OCI-M1 (cell line): Measurements from ENCODE around the gene SNAP47.

Experiments used
- DNase-seq: peaks from one replicate; lab custom pipeline; 2025; lab: John Stamatoyannopoulos, UW

The SNAP47 gene

DNA sequence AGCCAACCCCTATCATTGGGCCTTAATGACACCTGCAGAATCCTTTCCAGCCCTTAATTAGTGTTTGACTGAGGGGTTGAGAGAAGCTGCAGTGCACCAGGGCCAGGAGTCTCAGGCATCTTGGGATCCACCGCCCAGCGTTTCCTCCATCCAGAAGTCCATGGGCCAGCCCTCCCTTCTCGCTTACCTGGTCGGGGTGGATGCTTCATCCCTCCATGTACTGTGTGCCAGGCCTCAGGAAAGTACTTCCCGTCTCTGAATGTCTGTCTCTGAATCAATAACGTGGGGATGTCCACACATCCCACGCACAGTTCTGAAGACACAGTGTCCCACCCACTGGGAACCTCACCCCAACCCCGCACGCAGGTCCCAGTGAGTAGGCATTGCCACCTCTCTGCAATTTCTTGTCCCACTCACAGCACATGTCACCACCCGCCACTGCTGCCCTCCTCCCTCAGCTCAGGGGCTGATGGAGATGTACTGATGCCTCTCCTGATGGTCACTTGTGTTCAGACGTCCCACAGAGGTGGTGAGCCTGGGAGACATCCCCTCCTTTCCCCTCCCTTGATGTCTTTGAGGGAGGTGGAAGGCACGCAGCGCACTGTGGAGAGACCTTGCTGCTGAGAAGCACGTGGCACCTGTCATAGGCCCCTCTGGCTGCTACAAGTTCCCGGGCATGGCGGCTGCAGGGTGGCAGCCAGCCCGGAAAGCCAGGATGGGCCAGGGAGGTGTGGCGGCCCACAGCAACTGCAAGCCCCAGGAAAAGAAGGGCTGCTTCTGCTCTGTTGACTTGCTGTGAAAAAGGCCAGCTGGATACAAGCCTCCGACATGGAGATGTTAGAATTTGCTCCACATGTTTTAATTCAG, 50.8 kb downstream of the SNAP47 start:
- DNase-seq = no peak

DNA sequence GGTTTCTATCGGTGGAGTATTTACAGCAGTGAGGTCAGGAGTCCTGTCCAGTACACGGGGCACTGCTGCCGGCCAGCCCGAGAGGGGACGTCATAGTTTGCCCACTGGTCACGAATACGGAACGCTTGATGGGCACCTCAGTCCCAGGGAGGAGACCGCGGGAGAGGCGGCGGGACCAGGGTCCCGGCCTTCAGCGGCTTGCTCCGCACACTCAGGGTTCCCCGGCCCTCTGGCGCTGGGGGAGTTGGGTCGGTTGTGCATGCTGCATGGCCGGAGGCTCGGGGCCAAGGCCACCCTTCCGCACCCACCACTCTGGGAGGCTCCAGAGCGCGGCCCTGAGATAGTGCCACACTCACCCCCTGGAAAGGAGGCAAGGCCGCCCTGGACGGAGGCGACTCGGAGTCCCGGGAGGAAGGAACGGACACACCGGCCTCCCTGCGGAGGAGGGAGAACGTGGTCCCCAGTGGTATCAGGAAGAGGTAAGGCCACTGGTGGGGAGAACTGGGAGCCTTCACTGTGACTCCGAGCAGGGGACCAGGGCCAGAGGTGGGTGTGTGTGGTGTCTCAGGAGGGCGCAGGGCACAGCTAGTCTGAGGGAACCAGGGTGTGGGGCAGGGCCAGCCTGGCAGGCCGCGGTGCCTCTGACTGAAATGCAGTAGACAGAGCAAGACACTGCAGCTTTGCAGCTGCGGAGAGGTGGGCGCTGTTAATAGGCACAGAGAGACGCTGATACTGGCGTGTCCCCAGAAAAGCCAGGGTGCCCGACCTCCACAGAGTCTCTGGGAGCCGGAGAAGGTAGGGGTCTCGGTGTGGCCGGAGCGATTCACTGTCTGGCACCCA, 51.7 kb downstream of the SNAP47 start:
- DNase-seq = no peak

DNA sequence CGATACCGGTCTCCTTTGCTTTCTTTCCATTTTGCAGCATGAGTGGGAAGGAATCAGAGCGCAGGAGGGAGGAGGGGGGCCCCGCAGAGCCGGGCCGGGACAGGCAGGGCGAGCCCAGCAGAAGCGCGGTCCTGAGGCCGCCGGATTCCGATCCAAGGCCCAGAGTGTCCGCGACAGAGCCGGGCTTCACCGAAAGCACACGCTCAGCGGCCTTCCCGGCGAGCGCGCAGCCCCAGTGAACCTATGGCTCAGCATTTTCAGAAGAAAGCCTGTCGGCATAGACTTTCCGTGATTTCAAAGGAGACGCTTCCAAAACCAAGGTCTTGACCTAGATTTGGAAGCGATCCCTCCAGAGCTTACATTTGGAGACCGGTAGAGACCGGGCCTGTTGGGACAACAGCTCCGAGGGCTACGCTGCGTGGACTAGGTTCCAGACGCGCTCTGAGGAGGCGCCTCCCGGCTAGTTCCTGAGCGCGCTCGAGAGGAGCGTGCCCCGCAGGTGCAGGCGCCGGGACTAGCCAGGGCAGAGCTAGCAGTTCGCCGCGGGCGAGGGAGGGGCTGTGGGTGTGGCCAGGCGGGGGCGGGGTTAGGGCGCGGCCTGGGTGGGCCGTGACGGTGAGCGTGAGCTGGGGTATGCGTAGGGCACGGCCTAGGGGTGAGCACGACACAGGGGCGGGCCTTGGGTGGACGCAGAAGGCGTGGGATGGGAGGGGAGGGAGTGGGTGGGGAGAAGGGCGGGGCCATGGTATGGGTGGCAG, 52.5 kb downstream of the SNAP47 start:
- peak; percentile 87 for DNase-seq

DNA sequence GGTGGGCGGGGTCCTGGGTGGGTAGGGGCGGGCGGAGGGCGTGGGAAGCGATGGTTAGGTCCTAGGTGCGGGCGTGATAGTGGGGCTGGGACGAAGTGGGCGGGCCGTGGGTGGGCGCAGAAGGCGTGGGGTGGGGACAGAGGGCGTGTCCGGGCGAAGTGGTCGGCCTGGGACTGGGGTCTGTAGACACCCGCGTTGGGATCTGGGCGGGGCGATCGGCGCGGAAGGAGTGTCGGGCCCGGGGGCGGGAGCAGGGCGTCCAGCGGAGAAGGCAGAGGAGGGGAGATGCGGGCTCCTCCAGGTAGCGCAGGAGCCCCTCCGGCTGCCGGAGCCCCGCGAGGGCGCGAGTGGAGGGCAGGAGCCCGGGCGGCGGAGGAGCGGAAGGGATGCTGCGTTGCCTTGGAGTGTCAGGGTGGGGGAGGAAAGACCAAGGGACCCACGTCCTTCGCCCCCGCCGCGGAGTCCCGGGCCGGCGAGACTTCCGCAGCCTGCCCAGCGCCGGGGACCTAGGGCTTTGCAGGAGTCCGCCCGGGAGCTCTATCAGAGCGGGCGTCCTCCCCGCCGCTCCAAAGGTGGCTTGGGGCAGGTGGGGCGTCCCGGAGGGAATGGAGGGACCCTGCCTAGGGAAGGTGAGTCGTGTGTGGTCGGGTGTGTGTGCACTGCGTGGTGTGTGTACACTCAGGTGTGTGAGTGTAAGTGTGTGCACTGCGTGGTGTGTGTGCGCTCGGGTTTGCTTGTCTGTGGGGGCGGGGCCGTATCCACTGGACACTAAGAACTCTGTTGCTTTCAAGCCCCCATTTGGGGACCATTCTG, 53.2 kb downstream of the SNAP47 start:
- DNase-seq = peak; percentile 50

DNA sequence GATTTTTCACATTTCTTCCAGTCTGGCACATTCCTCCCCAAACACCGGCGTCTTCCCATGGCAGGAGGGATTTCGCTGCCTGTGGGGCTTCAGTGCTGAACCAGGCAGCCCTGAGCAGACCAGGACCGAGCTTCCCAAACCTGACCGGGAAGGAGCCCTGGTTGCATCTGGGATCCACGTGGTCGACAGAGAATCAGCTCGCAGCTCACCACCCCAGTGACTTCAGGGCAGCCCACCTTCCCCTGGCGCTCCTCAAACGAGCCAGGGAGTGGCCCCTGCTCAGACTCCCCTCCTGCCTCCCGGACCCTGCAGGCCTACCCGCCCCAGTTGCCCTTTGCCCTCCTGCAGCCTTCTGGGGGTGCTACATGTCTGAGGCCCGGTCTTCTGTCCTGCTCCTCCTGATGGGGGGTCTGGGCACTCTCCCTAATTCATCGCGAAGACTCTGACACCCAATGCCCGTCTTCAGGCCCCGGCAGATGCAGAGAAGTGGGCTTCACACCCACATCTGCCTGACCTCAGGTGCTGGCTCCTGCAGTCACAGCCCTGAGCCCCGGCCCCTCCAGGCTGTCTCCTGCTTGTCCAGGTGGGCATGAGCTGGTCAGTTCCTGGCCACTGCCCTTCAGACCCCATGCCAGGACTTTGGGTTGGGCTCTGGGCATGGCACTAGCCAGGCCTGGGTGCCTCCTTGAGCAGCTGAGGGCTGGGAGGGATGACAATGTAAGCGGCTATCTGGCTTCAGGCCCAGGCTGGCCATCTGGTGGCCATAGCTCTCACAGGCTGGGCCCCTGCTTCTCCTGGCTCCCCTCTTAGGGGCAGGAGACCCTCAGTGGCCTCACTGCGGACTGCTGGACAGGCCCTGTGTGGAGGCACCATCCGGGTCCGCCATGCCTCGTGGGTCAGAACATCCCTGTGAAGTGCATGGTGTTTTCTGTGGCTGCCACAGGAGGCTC, 54.1 kb downstream of the SNAP47 start:
- DNase-seq = no peak

DNA sequence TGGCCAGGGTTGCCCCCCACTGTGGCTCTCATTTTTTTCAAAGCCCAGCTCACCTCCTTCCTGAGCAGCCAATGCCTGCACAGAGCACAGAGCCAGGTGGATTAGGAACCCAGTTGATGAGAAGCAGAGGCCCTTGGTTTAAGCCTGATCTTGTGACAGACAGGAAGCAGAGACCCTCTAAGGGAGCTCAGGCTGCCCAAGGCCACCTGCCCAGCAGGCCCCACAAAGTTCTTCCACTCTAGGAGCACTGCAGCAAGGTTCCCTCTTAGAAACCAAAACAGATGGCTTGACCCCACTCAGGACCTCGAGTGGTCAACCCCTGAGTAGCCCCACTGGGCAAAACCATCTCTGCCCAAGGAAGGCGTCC, 54.8 kb downstream of the SNAP47 start:
- DNase-seq = no peak

DNA sequence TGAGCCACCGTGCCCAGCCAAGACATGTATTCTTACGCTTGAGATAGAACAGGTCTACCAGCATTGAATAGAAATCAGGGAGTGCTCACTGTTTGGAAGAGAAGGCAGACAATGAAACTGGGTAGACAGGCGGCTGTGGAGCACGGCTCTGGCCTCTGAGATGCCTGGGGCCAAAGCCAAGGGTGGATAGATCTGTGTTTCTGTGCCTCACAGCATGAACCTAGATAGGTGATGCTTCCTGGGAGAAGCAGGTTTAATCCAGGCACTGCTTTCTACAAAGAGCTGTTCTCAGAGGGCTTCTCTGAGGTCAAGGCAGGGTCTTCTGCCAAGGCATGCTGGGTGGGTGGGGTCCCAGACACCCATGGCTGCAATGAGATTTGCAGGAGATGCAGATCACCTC, 55.6 kb downstream of the SNAP47 start:
- no peak for DNase-seq

DNA sequence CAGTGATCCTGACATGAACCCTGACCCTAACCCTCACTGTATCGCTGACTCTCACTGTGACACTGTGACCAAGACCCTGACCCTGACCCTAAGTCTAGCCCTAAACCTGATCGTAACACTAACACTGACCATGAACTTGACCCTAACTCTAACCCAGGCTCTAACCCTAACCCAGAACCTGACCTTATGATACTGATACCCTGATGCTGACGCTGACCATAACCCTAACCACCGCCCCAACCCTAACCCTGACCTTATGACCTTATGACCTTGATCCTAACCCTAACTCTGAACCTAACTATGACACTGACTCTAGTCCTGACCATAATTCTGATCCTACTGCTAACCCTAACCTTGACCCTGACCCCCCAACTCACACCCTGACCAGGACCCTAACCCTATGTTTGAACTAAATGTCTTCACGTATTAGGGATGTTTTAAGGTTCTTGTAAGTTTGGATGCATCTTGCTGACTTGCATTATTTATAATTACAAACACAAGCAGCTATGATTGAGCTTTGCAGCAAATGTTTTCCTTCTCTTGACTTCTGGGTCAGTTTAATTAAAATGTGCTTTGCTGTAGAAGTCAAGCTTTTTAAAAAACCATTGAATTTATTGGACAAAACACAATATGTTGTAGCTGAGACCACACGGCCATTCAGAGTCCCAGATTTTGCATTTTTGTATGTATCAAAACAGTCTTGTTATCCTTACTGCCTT, 56.3 kb downstream of the SNAP47 start:
- no peak for DNase-seq

DNA sequence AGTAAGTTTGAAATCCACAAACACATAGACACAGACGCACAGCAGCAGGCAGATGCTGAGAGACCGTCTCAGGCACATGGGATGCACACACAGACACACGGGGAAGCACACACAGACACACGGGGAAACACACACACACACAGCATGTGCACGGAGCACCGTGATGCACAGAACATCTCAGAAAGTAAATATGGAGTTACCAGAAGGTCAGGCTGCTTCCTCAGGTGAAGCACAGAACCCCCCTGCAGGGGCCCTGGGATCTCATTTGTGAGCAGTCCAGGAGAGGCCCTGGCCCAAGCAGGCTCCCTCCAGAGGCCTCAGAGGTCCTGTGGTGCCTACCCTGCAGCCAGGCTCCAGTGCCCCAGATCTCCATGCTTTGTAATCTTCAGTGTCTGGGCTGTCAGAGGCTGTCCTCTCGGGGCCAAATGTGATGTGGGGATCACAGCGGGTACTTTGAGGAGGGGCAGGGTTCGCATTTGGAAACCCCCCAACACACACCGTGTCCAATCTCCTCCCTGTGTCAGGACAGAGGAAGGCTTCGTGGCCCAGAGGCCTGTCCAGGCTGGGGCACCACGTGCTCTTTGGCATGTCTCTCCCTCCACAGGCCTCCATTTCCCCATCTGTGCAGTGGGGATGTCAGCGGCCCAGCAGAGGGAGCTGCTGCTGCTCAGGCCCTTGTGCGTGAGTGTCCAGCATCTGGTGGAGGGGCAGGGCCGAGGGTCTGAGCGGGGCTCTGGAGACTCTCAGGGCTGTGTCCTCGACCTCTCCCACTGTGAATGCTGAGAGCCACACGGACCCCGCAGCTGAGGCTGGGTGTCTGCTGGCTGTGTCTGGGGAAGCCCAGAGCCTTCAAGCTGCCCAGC, 57.2 kb downstream of the SNAP47 start:
- no peak for DNase-seq

DNA sequence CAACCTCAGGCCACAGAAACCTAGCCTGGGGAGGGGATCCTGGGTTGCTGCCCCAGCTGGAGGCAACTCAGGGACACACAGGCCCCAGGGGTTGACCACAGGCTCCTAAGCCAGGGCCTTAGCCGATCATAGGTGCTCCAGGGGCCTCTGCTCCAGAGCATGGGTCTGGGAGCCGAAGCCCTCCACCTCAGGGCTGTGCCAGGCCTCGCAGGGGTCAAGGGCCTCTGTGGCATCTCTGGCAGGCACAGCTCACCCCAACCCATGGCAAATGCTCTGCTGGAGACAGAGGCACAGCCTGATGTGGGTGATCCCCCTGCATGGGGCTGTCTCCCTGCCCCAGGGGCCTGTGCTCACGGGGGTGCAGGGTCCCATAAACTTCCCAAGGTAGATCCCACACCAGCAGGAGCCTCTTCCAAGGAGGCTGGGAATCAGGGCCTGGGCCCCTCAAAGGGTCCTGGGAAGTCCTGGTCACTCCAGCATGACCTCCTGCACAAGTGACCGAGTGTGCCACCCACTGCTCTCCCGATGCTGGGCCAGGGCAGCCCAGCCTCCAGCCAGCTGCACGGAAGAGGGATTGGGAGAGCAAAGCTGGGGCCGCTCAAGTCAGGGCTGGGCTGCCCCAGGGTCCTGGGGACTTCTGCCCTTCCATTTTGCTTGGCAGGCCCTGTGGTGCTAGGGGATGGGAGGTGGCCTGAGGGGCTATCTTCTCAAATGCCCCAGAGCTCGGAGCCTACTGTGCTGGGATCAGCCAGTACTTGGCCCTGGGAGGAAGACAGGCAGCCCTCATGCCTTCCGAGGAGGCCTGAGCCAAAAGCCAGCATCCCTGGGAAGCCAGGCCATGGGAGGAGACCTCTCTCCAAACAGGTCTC, 58.1 kb downstream of the SNAP47 start:
- no peak for DNase-seq

DNA sequence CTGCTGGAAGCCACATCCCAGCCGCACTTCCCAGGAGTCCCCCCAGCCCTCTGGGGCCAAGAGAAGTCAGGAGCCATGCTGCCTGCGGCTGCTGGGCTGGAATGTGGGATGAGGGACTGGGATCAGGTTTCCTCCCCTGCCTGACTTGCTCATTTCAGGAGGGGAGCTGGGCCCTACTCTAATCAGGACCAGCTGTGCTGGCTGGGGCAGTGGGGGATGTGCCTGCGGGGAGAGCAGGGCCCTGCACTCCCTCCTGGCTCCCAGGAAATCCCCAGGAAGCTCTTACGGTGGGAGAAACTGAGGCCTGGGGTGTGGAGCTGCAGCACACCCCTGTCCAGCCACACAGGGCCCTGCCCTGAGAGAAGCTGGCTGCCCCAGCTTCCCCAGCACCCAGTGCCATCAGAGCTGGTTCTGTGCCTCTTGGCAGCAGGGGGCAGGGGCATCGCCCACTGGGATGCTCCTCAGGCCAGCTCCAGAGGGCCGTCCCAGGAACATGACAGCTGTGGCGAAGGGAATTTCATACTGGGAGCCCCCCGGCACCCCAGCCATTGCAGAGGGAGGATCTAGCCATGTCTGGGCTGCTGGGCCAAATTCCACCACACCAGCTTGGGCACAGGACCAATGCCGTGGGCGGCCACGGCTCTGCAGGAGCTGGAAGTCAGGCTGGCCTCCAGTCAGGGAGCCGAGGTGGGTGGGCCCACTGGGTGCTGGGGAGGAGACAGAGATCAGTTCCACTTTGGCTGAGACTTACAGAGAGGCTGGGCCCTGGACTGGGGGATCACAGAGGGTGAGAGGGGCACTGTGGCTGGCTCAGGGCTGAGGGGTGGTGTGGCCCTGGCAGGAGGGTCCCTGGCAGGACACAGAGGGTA, 58.9 kb downstream of the SNAP47 start:
- no peak for DNase-seq

DNA sequence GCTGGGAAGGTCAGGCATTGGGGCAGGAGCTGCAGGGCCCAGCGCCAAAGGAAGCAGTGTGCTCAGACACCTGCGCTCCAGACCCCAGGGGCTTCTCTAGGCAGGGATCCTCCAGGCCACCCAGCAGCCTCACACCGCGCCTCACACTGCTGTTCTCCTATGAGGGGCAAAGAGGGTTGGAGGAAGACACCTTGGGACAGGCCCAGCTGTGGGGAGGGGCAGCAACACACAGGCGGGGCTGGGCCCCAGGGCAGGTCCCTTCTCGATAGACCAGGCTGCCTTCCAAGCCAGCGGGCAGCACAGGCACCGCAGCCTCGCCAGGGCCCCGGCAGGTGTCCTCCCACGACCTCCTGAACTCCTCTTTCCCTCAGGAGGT, 59.6 kb downstream of the SNAP47 start:
- DNase-seq = no peak

DNA sequence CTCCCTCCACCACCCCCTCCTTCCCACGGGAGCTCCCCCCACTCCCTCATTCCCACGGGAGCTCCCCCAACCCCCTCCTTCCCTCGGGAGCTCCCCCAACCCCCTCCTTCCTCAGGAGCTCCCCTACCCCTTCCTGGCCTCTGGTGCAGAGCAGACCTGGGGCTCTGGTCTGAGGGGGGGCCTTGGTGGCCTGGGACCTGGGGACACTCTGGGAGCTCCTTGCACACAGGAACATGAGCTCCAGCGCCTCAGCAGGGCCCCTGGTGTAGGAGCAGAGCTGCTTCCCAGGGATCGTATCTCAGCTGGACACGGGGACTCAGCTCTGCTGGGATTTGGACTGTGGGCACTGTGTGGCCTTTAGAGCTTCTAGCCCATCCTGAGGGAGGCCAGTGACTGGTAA, 60.5 kb downstream of the SNAP47 start:
- DNase-seq = no peak

DNA sequence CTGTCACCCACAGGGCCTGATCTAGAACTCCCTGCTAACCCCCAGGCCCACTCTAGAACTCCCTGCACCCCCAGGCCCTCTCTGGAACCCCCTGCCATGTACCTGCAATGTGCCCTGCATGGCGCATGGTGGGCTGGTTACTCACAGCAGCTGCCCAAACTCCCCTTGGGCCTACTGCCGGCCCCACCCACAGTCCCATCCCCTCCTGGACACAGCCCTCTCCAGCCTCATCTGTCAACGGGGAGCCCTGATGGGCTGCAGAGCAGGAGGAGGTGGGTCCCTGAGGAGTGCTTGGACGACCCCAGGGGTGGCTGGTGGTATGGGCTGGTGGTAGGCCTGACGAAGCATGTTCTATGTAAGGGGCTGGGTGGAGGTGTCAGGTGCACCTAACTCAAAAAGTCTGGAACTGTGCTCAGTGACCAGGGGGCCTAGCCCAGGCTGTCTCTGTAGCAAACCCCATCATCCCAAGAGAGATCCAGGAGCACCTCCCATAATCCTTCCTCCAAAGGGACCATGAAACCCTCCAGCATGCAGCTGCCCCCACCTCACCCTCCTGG, 61.2 kb downstream of the SNAP47 start:
- DNase-seq = no peak

DNA sequence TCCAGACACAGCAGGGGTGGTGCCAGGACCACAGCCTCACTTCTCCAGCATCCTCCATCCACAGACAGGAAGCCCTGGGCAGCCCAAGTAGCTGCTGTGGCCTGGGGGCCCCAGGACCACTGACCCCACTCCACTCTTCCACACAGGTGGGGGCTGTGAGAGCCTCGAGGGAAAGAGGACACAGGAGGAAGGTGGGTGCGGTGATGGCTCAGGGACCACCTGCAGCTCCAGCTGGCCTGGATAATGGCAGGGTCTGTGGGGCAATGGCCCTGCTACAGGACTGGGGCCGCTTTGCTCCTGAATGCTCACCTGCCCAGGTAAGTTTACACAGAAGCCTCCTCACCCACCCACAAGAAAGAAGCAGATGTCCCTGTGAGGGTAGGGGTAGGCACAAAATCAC, 61.9 kb downstream of the SNAP47 start:
- no peak for DNase-seq

DNA sequence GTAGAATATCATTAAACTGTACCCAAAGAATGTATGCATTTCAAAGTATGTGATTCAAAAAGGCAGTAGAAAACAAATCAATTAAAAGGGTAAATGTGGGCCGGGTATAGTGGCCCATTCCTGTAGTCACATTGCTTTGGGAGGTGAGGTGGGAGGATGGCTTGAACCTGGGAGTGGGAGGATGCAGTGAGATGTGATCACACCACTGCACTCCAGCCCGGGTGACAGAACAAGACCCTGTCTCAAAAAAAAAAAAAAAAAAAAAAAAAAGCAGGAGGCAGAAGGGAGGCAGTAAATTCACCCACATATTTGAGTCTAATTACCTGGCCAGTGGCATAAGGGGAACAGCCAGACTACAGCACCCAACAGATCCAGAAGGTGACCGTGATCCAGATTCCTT, 62.4 kb downstream of the SNAP47 start:
- DNase-seq = no peak
